Sigmoid colon (tissue), 4 donors: Measurements from ENCODE around the gene ZZZ3.

ENCODE experiments used
- EP300 ChIP-seq, 4 donors: sonication (generic); formaldehyde crosslinking; IDR thresholded peaks; one replicate each; pipeline ENCODE4 v1.6.1; 2017; ENCODE audit warnings: antibody characterized with exemption in 4 of 4
- POLR2A ChIP-seq, 2 donors: fragments of 450-650 bp; IDR thresholded peaks; one replicate each; pipeline ENCODE4 v1.6.1; 2016; ENCODE audit warnings: antibody characterized with exemption in 2 of 2, mild to moderate bottlenecking in 2 of 2, moderate library complexity in 2 of 2
- POLR2AphosphoS5 ChIP-seq, 4 donors: sonication (generic); formaldehyde crosslinking; IDR thresholded peaks; one replicate each; pipeline ENCODE4 v1.6.1; 2017; ENCODE audit warnings: antibody characterized with exemption in 4 of 4
- TF ChIP-seq, protein P1 (sequence below), 4 experiments: fragments of 450-650 bp in 3 of 4; fragments of 200-600 bp in 1 of 4; IDR thresholded peaks; one replicate each; pipeline ENCODE4 v1.5.1; 2016 to 2019; ENCODE audit warnings: antibody characterized with exemption in 4 of 4, mild to moderate bottlenecking in 3 of 4, moderate library complexity in 2 of 4

DNA sequence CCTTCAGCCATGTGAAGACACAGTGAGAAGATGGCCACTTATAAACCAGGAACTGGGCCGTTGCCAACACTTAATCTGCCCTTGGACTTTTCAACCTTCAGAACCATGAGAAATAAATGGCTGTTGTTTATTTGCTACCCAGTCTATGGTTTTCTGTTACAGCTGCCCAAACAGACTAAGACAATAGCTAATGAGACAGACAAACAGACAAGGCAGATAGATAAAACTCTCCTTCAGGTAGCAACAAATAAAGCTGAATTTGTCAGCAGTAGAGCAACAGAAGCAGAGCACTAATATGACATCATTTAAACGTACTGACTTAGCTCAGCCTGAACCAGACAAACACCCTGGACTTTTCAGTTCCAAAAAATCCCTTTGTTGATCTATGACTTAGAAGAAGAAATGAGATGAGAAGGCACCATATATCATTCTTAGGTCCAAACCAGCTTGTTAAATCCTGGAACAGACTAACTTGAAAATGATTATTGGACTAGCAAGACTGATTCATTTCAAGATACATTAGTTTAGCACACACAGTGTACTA lies 27.0 kb downstream of the ZZZ3 start:
- TF ChIP-seq, protein P1, sequence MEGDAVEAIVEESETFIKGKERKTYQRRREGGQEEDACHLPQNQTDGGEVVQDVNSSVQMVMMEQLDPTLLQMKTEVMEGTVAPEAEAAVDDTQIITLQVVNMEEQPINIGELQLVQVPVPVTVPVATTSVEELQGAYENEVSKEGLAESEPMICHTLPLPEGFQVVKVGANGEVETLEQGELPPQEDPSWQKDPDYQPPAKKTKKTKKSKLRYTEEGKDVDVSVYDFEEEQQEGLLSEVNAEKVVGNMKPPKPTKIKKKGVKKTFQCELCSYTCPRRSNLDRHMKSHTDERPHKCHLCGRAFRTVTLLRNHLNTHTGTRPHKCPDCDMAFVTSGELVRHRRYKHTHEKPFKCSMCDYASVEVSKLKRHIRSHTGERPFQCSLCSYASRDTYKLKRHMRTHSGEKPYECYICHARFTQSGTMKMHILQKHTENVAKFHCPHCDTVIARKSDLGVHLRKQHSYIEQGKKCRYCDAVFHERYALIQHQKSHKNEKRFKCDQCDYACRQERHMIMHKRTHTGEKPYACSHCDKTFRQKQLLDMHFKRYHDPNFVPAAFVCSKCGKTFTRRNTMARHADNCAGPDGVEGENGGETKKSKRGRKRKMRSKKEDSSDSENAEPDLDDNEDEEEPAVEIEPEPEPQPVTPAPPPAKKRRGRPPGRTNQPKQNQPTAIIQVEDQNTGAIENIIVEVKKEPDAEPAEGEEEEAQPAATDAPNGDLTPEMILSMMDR (IDR thresholded peaks at IDR 0.05) = no peak
- TF ChIP-seq POLR2A (IDR thresholded peaks at IDR 0.05) (no peak), EP300 (IDR thresholded peaks at IDR 0.05) (no peak), POLR2AphosphoS5 (IDR thresholded peaks at IDR 0.05) (no peak)
